Fibroblast of gingiva (primary cell): Measurements from ENCODE around the gene ZMYM5.
A peak's percentile ranks its signal among the peaks of the same experiment; 100 is the strongest.
"Not testable (repeated sequence)": the region's sequence is repeated elsewhere in the genome, so short reads cannot be mapped to it uniquely, and the experiment has no call there.

Experiments used
- DNase-seq: peaks from one replicate; pipeline ENCODE4 v3.0.0-alpha.2; 2011; ENCODE audit warnings: low read depth

The ZMYM5 gene

DNA sequence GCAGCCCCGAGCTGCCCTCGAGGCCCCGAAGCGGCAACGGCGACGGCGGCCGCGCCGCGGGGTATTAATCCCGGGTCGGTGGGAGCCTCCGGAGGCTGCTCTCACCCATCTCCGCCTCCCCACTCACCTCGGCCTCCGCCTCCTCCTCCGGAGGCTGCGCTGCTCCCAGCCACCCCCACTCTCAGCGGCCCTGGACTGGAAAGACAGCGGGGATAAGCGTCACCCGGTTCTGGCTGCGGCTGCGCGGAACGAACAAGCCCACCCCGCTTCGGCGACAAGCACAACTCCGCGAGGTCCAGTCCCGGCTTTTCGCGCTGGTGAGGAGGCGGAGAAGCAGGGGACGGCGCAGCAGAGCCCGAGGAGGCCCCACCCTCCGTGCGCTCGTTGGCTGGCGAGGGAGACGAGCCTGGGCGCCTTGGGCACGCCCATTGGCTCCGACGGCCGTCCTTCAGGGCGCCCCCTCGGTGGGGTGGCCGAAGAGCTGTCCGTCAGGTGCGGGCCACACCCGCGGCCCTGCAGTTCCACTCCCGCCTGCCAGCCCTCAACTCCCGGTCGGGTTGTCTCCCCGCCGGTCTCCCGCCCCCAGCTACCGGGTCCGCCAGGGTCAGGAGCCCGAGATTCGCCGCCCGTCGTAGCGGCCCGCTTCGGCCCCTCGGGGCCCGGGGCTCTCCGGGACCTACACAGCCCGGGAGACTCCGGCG, at the start of gene ZMYM5:
ZMYM5 (minus strand) TSS at position 327 of the 701 bp plus-strand sequence. CDS start 11,469 bp downstream, outside the sequence.
- DNase-seq: peak; percentile 100

DNA sequence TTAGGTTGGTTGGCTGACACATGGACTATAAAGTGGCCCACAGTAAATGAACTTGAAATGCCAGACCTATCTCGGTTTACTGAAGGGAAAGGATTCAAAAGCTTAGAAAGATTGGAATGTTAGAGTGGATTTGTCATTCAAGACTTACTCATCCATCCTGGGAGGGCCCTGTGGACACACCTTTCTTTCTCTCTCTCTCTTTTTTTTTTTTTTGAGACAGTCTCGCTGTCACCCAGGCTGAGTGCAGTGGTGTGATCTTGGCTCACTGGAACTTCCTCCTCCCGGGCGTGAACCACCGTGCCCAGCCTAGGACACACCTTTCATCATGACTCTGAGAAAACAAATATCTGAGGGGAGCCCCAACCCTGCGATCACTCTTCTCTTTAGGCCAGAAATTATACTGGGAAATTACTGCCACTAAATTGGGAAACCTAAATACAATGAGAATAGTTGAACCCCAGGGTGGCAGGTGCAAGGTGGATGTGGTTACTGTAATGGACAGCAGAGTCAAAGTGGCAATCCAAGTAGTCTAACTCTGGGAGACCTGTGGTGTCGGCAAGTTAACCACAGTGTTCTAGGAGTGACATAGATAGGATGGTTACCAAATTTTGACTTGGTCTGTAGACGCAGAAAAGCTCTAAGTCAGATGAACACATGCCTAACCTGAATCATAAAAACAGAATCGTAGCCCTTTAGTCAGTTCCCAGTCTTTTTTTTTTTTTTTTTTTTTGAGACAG, 47.1 kb upstream of the ZMYM5 start:
- DNase-seq: no peak

DNA sequence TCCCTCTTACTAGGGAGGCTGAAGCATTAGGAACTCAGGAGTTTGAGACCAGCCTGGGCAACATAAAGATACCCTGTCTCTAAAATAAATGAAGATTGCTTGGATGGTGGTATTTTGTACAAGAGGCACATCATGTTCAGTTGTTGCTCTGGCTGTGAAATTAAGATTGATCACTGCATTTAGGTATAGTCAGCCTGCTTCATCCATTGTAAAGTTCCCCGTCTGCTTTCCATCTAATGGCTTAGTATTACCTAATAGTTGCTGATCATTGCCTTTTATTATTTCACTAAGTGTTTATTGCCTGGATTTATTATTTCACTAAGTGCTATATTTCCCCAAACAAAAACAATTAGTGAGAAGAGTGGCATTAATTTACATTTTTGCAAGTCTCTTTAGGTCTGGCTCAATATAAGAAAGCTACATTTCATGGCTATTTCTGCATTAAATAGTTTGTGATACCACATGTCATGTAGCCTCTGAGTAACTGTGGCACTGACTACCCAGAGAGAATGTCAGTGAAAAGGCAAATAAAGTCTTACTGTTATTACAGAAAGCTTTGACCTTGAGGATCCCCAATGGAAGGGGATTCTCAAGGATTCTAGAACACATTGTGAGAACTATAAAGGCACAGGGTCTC, 45.0 kb upstream of the ZMYM5 start:
- no peak for DNase-seq

- DNase-seq: not testable (repeated sequence)
These were observed 42.2 kb upstream of the ZMYM5 start for GRCh38 chr13:19905487-19906195.

- DNase-seq: no peak
These were observed 26.6 kb upstream of the ZMYM5 start for GRCh38 chr13:19890030-19890429.

- peak; percentile 14 for DNase-seq
These were observed 25.4 kb upstream of the ZMYM5 start for GRCh38 chr13:19888799-19889198.

DNA sequence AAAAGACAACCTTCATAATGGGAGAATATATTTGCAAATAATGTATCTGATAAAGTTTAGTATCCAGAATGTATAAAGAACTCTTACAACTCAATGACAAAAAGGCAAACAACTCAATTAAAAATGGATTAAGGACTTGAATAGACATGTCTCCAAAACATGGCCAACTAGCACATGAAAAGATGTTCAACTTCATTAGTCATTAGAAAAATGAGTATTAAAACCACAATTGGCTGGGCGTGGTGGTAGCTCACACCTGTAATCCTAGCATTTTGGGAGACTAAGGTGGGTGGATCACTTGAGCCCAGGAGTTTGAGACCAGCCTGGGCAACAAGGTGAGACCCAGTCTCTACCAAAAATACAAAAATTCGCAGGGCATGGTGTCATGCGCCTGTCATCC, 18.8 kb upstream of the ZMYM5 start:
- no peak for DNase-seq

DNA sequence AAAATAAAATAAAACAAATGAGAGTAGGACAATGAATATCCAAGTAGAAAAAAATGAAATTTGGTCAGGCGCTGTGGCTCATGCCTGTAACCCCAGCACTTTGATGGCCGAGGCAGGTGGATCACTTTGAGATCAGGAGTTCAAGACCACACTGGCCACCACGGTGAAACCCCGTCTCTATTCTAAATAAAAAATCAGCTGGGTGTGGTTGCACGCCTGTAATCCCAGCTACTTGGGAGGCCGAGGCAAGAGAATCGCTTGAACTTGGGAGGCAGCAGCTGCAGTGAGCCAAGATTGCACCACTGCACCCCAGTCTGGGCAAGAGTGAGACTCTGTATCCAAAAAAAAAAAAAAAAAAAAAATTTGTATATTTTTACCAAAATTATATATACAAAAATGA, 18.2 kb upstream of the ZMYM5 start:
- DNase-seq: no peak

DNA sequence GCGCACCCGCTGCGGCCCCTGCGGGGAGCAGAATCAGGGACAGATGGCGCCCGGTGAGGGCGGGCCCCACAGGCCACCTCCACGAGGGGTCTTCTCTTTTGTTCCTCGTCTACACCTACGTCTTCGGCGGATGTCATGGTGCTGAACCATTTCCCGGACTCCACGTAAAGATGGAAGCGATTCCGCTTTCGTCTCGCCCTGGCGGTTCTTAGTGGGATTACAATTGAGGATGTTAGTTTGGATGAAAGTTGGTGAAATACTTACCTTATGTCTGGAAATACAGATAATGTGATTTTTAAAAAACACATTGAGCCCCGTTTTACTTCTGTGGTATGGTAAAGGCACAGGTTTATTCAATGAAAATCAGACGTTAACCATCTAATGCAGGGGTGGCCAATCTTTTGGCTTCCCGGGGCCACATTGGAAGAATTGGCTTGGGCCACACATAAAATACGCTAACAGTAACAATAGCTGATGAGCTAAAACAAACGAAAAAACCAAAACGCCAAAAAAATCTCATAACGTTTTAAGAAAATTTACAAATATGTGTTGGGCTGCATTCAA, 1.4 kb upstream of the ZMYM5 start:
- peak; percentile 67 for DNase-seq

DNA sequence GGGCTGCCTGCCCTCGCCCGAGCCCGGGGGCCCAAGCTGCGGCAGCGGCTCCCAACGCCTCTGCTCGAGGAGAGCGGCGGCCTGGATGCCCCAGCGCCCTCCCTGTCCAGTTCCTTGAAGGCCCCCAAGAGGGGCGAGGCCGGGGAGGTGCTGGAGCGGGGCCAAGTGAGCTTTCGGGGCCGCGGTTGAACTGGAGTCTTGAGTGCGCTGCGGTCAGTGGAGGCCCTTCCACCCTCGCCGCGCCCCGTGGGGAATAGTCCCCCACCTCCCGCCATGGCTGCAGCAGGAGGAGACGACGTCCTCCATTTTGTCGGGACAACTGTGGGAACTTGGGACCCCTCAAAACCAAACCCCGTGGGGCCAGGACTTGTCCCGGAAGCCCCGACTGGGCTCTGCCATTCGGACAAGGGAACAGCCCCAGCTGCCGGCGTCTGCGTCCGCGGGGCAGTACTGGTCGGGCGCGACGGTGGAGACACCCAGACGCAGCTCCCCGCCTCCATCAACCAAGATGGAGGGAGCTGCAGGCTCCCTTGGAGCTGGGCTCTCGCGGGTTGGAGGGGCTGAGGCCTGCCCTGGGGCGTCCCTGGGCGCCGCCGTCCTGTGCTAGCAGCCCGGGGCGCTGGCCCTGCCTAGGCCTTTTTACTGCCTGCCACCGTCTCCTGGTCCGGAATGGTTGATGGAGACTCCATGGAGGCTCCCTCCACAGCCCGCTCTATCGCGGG, 736 bp upstream of the ZMYM5 start:
- peak; percentile 83 for DNase-seq

DNA sequence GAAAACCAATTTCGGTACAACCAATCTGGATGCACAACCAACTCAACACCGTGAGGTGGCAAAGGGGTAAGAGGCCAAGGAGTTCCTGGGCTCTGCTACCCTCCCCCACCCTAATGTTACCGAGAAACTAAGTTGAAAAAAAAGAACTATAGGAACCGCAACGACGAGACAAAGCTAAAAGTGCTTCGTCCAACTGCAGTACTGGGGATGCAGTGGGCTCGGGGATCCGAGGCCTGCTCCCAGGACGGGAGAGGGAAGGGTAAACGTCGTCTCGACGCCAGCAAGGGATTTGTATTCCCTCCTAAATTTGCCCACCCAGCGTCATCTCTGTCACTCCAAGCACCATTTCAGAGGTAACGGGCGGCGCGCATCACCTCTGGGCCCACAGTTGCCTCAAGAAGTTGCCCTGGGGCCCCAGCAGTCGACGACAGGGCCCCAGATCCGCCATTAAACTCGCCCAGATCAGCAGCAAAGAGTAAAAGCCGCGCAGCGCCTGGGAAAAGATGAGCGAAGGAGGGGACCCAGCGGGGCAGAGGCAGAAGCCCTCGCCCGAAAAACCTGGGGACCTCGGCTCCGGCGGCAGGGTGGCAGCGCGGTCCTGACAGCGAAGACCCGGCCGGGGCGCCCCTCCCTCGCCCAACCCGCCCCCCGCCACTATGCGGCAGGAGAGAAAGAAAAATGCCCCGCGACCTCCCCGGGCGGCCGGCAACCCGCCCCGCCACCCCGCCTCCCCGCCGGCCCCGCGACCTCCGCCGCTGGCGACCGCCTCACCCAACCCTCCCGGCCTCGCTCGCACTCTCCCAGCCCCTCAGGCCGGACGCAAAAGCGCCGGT, 752 bp downstream of the ZMYM5 start:
- DNase-seq: peak; percentile 2

GRCh38 chr13:19861762-19862161, 1.7 kb downstream of the ZMYM5 start:
- no peak for DNase-seq

DNA sequence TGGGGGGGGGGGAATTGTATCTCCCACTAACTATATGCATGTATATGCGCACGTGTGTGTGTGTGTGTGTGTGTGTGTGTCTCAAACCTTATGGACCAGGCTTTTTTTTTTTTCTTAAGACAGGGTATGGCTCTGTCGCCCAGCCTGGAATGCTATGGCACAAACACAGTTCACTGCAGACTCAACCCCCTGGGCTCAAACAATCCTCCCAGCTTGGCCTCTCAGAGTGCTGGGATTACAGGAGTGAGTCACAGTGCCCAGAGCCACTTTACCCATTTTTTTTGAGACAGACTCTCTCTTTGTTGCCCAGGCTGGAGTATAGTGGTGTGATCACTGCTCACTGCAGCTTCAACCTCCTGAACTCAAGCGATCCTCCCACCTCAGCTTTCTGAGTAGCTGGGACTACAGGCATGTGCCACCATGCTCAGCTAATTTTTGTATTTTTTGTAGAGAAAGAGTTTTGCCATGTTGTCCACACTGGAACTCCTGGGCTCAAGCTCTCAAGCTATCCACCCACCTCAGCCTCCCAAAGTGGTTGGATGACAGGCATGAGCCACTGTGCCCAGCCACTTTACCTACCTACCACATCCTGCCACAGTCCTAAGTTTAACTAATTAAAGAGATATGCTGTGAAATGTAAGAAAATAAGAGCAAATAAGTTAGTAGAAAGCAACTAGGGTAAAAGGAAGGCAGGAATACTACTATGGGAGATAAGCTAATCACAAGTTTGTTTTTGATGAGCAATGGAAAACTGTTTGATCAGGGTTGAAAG, 2.4 kb downstream of the ZMYM5 start:
- peak; percentile 73 for DNase-seq

- DNase-seq: not testable (repeated sequence)
These were observed 5.8 kb downstream of the ZMYM5 start for GRCh38 chr13:19857637-19858036.

- DNase-seq: no peak
These were observed 10.7 kb downstream of the ZMYM5 start for GRCh38 chr13:19852766-19853165.

DNA sequence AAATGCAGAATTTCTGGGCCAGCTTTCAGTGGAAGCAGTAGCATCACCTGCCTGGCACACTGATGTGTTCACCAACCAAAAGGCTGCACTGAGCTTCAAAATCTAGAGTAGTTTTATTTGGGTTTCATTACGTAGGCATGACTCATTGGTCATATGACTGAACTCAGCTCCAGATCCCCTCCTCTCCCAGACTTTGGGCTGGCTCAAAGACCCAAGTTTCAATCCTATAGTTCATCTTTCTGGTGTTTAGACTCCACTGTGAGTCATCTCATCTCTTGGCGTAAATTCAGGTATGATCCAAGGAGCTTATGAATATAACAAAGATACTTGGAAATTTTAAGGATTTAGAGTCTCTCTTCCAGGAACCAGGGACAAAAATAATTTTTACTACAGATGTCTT, 17.7 kb downstream of the ZMYM5 start:
- DNase-seq: peak; percentile 93

- DNase-seq: peak; percentile 97
These were observed 24.6 kb downstream of the ZMYM5 start for GRCh38 chr13:19838865-19839275.

- DNase-seq: no peak
These were observed 27.0 kb downstream of the ZMYM5 start for GRCh38 chr13:19836472-19836871.

GRCh38 chr13:19834704-19835103, 28.7 kb downstream of the ZMYM5 start:
- peak; percentile 24 for DNase-seq

- DNase-seq: peak; percentile 58
These were observed 40.8 kb downstream of the ZMYM5 start for GRCh38 chr13:19822673-19823072.
